HG03196 (cell line): Measurements from ENCODE around the gene IFNL2.
A peak's percentile ranks its signal among the peaks of the same experiment; 100 is the strongest.
"Not testable (repeated sequence)": the region's sequence is repeated elsewhere in the genome, so short reads cannot be mapped to it uniquely, and the experiment has no call there.

Experiments used
- ATAC-seq: cut with Tn5 transposase; IDR thresholded peaks from one replicate; pipeline ENCODE4 v1.9.1; 2021; ENCODE audit not compliant: unreplicated experiment

IFNL2 gene

GRCh38 chr19:39268085-39268484 lies at the start of gene IFNL2:
TSS of gene IFNL2 (plus strand) at chr19:39268396. CDS start at chr19:39268569, 173 bp downstream.
- ATAC-seq = not testable (repeated sequence)

- not testable (repeated sequence) for ATAC-seq
Observed at GRCh38 chr19:39219108-39219507, 49.1 kb upstream of the IFNL2 start.

- ATAC-seq = no peak
Observed at GRCh38 chr19:39223703-39224279, 44.4 kb upstream of the IFNL2 start.

GRCh38 chr19:39224910-39225309 lies 43.3 kb upstream of the IFNL2 start:
- ATAC-seq = no peak

GRCh38 chr19:39230096-39230764 lies 38.0 kb upstream of the IFNL2 start:
- no peak for ATAC-seq

DNA sequence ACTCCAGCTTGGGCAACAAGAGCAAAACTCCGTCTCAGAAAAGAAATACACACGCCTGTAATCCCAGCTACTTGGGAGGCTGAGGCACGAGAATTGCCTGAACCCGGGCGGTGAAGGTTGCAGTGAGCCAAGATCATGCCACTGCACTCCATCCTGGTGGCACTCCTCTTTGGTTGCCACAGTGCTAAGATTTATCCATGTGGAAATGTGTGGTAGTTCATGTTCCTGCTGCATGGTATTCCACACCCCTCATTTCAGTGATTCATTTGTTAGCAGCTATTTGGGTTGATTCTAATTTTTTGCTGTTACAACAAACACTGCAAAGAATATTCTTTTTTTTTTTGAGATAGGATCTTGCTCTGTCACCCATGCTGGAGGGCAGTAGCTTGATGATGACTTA lies 35.5 kb upstream of the IFNL2 start:
- no peak for ATAC-seq

DNA sequence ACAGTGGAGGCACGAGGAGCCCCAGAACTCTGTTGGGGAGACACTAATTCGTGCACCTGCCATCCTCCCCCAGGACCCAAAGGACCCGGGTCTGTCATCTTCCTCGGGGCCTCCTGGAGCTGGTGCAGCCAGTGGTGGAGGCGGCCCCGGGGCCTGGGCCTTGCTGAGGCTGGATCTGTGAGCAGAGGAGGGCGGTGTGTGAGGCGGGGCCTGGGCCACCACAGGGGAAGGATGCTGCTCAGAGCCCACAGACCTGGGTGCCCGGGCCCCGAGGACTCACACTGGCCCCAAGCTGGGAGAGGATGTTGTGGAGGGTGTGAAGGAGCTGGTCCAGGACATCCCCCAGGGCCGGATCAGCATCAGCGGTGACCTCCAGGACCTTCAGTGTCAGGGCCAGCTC lies 31.7 kb upstream of the IFNL2 start:
- ATAC-seq = no peak

GRCh38 chr19:39237200-39238184 lies 30.7 kb upstream of the IFNL2 start:
- peak; percentile 52 for ATAC-seq

- no peak for ATAC-seq
Observed at GRCh38 chr19:39238209-39238608, 30.0 kb upstream of the IFNL2 start.

GRCh38 chr19:39238944-39239343 lies 29.3 kb upstream of the IFNL2 start:
- no peak for ATAC-seq

GRCh38 chr19:39240421-39240820 lies 27.8 kb upstream of the IFNL2 start:
- no peak for ATAC-seq

DNA sequence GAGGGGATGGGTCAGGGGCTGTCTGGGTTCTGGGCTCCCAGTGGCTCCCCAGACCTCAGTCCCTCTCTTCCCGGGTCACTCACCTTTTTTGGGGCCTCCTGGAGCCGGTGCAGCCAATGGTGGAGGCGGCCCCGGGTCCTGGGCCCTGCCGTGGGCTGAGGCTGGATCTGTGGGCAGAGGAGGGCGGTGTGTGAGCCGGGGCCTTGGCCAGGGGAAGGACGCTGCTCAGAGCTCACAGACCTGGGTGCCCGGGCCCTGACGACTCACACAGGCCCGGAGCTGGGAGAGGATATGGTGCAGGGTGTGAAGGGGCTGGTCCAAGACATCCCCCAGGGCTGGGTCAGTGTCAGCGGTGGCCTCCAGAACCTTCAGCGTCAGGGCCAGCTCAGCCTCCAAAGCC lies 24.5 kb upstream of the IFNL2 start:
- not testable (repeated sequence) for ATAC-seq

DNA sequence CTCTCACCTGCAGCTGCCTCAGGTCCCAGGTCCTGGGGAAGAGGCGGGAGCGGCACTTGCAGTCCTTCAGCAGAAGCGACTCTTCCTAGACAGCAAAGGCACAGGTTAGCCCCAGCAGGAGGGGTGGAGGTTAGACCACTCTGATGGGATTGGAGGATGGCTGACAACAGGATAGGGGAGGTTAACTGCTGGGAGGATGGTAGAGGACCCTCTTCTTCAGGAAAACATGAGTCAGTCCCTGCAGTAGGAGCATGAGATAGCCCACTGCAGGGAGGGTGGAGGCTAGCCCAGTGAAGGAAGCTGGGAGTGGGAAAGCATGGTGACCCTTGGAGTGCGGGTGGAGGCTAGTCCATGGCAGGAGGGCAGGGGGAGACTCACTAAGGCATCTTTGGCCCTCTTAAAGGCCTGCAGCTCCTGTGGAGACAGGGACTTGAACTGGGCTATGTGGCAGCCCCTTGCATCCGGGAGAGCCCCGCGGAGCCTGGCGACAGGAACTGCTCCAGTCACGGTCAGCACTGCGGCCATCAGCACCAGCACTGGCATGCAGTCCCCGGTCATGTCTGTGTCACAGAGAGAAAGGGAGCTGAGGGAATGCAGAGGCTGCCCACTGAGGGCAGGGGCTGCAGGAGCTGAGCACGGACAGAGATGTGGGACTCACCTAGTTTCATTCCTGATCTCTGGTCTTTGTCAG lies 23.6 kb upstream of the IFNL2 start, which contains the start of gene IFNL3:
TSS of gene IFNL3 (minus strand) at position 597 of the 691 bp plus-strand sequence. CDS start at position 558, 39 bp downstream.
- ATAC-seq = not testable (repeated sequence)

DNA sequence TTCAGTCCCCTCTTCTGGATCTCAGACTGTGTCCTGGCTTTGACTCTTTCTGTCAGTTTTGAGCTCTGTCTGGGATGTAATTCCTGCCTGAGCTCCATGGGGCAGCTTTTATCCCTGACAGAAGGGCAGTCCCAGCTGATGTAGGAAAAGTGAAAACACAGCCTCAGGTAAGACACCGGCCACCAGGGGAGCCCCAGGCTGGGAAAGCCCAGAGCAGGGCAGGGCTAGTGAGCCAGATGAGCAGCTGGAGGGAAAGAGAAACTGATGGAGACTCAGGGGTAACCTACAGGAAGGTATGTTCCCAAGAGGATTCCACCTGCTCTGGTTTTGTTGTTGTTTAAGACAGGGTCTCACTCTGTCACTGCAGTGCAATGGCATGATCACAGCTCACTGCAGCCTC lies 23.0 kb upstream of the IFNL2 start:
- ATAC-seq = not testable (repeated sequence)

- no peak for ATAC-seq
Observed at GRCh38 chr19:39246951-39247669, 21.1 kb upstream of the IFNL2 start.

DNA sequence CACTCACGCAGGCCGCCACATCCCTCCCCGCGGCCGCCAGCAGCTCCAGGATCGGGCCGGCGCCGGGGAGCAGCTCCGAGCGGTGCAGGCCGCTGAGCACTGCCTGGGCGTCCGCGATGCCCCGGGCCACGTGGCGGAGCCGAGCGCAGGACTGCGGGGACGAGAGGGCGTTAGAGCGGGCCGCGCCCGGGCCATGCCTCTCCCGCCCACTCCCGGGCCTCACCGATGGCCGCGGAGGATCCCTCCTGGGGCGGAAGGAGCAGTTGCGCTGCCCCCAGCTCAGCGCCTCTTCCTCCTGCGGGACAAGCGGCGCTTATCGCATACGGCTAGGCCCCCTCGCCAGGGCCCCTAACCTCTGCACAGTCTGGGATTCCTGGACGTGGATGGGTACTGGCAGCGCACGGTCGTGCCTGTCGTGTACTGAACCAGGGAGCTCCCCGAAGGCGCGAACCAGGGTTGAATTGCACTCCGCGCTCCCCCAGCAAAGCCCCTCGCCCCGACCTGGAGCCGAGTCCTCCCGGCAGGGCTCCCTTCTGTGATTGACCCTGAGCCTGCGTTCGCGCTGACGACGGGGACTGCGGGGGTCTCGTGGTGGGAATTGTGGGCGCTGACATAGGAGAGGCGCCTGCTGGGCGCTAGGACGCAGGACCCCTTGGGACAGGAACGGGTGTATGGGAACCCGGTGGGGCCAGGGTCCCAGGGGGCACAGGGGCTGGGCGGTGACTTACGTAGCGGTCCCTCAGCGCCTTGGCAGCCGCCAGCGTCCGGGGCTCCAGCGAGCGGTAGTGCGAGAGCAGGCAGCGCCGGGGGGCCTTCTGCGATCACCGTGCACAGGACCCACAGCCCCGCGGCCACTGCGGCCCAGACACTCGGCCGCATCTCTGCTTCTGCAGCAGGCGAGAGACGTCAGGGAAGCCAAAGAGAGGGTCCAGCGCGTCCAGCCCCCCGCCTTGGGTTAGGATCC lies 20.2 kb upstream of the IFNL2 start:
- no peak for ATAC-seq

DNA sequence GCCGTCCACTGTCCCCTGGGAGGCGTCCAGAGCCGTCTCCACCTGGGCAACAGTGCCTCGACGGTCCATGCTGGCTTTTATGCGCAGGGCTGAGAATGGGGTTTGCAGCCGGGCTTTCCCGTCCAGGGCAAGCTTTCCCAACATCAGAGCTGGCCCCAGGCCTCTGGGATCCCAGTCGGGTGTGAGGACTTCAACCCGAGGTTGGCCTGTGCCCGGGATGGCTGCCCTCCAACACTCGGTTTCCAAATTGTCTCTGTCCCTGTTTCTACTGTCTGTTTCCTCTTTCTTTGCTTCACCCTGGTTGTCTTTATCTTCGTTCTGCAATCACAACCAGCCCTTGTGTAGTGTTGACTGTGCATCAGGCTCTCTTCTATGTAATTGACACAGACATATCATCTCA lies 19.4 kb upstream of the IFNL2 start, which contains the start of gene IFNL4:
TSS of gene IFNL4 (minus strand) at position 51 of the 400 bp plus-strand sequence.
- no peak for ATAC-seq

- ATAC-seq = no peak
Observed at GRCh38 chr19:39251081-39251480, 17.1 kb upstream of the IFNL2 start.

DNA sequence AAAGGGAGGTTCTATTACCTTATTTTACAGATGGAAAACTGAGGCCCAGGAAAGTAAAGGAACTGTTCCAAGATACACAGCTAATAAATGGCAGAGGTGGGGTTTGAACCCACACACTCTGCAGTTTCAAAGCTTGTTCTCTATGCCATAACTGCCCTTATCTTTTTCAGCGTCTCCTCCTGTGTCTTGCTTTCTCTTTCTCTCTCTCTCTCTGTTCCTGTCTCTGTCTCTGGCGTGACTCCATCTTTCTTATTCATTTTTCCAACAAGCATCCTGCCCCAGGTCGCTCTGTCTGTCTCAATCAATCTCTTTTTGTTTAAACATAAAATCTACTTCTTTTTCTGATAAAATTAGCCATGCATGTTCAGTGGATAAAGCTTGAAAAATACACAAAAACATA lies 16.4 kb upstream of the IFNL2 start:
- no peak for ATAC-seq
